IPS DF 19.7 (cell line): Measurements from ENCODE around the gene ALLC.
"Not testable (repeated sequence)": the region's sequence is repeated elsewhere in the genome, so short reads cannot be mapped to it uniquely, and the experiment has no call there.

Experiments used
- DNase-seq: peaks from one replicate; pipeline ENCODE4 v3.0.0-alpha.2; 2013; ENCODE audit warnings: low read depth, low spot score

The ALLC gene

DNA sequence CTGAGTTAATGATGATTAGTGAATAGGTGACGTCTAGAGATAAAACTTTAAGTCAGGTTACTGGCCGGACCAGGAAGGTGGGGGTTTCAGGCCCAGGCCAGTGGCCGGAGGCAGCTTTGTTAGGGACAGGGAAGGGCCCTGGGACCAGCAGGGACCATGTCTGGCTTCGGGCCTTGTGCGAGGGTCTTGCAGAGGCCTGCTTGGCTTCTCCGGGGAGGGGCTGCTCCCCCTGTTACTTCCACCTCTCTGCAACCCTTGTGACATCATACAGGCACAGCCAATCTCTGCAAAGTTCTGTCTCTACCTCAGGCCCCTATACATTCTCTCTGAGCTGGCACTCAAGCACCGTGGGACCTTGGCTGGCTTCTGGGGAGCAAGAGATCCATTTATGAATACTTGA is at the start of gene ALLC:
TSS of gene ALLC (plus strand) at position 320 of the 400 bp plus-strand sequence. CDS start 12,958 bp downstream, outside the sequence.
- no peak for DNase-seq

DNA sequence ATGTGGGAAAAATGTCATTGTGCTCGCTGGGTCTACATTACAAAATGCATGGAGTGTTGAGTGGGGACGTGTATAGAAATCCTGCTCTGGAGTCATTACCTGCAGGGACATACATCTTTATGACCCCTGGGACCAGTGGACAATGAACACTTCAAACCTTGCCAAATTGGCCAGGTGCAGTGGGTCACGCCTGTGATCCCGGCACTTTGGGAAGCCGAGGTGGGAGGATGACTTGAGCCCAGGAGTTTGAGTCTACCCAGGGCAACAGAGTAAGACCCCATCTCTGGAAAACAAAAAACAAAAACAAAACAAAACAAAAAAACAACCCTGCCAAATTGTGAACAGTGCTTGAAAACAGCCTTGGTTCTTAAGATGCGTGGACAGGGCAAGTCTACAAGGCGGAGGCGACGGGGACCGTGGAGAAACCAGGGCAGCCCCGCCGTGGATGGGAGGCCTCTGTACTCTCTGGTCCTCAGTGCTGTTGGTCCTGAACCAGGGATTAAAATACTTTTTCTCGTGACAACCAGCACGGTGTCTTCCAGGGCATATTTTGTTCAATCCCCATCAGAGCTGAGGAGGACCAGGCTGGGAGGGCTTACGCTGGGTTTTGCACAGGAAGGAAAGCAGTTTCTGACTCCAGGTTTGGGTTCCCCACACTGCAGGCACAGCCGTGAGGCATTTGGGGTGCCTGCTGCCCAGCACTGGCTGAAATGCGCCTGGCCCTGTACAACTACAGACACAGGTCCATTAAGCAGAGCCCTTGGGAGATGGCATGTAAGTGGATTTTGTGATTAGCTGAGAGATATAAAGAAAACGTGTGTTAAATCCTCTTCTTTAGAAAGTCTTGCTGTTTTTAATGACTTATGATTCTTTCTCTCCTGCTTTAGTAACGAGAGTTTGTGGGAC is 49.4 kb upstream of the ALLC start:
- no peak for DNase-seq

DNA sequence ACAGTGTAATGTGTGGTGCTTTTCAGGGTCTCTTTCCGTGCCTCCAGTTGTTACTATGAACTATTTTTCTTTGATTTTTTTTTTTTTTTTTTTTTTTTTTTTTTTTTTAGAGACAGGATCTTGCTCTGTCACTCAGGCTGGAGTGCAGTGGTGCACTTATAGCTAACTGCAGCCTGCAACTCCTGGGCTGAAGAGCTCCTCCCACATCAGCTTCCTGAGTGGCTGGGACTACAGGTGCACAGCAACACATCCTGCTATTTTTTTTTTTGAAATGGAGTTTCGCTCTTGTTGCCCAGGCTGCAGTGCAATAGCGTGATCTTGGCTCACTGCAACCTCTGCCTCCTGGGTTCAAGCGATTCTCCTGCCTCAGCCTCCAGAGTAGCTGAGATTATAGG is 48.7 kb upstream of the ALLC start:
- DNase-seq = not testable (repeated sequence)

- DNase-seq = no peak
These were observed 47.6 kb upstream of the ALLC start for GRCh38 chr2:3610415-3610814.

DNA sequence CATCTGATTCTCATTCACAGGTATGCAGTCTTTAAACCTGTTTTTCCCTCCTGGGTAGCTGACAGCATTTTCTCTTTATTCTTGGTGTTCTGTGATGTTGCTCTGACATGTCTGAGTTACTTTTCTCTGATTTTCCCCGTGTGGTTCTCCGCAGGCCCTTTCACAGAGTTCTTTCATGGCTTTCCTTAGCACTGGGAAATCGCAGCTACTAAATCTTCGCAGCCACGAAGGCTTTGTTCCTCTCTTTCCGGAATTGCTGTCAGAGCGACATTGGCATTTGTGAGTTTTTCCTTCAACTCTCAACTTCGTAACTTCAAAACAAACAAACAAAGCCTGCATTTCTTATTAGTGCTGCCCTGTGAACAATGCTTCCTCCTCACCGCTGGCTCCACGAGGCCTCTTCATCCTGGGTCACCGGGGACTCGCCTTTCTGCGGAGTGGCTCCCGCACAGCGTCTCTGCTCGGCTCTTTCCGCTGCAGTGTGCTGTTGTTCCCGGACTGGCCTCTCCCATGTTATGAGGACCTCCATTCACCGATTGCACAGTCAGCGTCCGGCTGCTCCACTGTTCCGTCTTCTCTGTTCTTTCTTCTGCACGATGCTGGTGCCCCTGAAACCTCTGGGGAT is 47.0 kb upstream of the ALLC start:
- DNase-seq = no peak

GRCh38 chr2:3611589-3611988 is 46.4 kb upstream of the ALLC start:
- DNase-seq = no peak

DNA sequence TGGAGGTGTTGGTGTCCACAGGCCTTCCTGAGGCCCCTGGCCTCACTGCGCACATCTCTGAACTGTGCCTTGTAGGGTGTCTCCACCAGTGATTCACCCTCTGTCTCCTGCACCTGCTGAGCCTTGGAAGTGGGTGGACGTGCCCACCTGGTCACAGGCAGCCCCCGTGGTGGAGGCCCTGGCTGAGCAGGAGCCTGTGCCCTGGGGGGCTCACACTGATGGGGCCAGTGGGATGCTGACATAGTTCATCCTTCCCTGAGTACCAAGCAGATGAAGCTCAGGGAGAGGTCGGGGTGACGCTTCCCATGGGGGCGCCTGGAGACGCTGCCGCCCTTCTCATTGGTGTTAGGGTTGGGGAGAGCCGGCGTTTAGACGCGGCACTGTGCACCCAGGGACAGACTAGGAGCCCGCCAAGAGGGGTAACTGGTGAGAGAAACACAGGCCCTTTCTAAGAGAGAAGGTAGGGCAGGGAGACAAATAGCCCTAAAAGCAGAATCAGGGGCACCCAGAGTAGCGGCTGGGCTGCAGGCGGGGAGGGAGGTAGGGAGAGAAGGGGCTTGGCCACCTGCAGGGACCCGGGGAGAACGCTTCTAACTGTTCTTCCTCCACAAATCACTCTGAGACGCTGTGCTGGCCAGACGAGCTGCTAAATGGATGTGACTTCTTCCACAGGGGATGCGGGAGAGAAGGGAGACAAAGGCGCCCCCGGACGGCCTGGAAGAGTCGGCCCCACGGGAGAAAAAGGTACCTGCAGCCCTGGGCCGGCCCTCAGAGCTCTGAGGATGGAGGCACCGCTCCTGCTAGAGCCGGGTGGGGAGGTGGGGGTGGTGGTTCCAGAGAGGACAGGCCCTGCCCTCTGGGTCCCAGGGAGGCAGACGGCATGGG is 45.1 kb upstream of the ALLC start:
- DNase-seq = no peak

DNA sequence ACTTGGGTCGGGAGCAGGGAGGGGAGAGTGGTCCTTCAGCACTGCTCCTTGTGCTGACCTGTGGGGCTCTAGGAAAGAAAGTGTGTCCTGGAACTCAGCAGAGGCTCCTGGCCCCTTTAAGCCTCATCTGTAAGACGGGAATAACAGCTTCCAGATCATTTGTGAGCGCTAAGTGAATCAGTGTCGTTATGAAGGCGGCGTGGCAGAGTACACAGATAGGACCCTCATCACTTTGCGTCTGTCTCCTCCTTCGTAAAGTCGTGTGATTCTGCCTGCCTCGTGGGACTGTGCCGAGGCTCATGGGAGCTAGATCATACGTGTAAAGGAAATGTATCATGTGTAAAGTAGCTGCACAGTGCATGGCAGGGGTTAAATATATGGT is 44.5 kb upstream of the ALLC start:
- DNase-seq = no peak

DNA sequence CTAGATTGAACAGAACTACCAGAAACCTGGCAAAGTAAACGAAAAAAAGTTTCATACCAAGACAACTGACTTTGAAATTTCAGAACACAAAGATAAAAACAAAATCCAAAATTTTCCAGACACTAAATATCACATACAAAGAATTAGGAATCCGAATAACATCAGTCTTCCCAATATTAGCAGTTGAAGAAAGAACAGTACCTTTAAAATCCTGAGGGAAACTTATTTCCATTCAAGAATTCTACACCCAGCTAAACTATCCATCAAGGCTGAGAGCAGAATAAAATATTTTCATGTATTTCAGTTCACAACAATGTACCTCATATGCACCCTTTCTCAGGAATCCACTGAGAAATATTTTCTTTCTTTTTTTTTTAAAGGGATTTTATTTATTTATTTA is 43.3 kb upstream of the ALLC start:
- DNase-seq = not testable (repeated sequence)

DNA sequence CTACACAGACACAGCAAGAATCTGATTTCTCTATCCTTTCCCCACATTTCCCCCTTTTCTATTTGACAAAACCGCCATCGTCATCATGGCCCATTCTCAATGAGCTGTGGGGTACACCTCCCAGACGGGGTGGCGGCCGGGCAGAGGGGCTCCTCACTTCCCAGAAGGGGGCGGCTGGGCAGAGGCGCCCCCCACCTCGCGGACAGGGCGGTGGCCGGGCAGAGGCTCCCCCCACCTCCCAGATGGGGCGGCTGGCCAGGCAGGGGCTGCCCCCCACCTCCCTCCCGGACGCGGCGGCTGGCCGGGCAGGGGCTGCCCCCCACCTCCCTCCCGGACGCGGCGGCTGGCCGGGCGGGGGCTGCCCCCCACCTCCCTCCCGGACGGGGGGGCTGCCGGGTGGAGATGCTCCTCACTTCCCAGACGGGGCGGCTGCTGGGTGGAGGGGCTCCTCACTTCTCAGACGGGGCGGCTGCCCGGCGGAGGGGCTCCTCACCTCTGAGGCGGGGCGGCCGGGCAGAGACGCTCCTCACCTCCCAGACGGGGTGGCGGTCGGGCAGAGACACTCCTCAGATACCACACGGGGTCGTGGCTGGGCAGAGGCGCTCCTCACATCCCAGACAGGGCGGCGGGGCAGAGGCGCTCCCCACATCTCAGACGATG is 42.3 kb upstream of the ALLC start:
- not testable (repeated sequence) for DNase-seq

- not testable (repeated sequence) for DNase-seq
These were observed 41.4 kb upstream of the ALLC start for GRCh38 chr2:3616435-3617197.

DNA sequence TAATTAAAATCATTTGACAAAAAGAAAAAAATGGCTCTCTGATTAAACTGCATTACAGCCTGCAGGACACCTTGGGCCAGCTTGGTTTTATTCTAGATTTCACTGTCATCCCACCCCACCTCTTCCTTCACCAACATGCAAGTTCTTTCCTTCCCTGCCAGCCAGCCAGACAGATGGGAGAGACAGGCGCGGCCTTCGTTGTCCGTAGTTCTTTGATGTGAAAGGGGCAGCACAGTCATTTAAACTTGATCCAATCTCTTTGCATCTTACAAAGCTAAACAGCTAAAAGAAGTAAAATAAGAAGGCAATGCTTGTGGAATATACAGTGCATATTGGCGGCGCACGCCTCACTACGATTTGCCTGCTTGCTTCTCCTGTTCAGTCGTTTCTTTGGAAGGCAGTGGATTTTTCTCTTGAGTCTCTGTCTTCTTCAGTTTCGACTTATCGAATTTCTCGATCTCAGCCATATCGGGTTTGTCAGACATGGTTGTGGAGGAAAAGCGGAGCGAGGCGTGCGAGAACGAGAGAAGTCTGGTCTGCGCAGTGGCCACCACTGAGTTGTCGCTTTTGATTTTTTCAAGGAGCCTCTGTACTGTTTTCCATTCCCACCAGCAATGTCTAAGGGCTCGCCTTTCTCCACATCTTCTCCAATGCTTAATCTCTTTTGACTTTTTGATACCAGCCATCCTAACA is 40.7 kb upstream of the ALLC start:
- no peak for DNase-seq

- no peak for DNase-seq
These were observed 39.6 kb upstream of the ALLC start for GRCh38 chr2:3618367-3618766.

GRCh38 chr2:3619033-3619432 is 39.0 kb upstream of the ALLC start:
- no peak for DNase-seq

DNA sequence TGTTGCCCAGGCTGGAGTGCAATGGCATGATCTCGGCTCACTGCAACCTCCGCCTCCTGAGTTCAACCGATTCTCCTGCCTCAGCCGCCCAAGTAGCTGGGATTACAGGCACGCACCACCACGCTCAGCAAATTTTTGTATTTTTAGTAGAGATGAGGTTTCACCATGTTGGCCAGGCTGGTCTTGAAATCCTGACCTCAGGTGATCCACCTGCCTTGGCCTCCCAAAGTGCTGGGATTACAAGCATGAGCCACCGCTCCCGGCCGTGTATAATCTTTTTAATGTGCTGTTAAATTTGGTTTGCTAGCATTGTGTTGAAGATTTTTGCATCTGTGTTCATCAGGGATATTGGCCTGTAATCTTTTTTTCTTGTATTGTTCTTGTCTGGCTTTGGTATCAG is 38.3 kb upstream of the ALLC start:
- DNase-seq = not testable (repeated sequence)

- no peak for DNase-seq
These were observed 37.2 kb upstream of the ALLC start for GRCh38 chr2:3620834-3621233.

DNA sequence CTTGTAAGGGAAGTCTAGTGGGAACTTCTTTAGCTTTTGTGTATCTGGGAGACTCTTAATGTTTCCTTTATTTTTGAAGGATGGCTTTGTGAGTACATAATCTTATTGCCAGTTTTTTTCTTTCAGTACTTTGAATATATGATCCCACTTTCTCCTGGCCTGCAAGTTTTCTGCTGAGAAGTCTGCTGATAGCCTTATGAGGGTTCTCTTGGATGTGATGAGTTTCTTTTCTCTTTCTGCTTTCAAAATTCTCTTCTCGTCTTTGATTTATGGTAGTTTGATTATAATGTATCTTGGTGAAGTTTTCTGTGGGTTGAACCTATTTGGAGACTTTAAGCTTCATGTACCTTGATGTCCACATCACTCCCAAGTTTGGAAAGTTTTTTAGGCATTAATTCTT is 35.0 kb upstream of the ALLC start:
- DNase-seq = no peak

GRCh38 chr2:3624059-3624794 is 33.8 kb upstream of the ALLC start:
- DNase-seq = no peak

DNA sequence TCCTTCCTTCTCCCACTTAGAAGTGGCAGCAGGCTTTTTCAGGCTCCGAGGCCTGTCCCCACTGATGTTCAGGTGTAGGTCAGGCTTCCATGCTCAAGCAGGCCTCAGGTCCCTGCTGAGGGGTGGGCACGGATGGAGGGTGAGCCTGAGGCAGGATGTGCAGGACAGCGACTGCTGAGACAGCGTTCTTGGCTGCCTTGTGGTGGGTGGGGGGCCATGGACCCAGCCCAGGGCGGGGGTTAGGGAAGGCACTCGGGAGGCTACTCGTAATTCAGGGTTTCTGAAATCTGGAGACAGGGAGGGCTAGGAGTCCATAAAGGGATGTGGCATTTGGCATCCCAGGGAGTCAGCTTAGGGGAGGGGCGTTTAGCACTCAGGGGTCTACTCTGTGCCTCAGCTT is 32.8 kb upstream of the ALLC start:
- DNase-seq = no peak
